ENCODE results near the gene PSME4. TPM values are rescaled to one million over a fixed set of nuclear protein-coding genes. Genes with fewer than 3 reads are reported as not detected.

The PSME4 gene
- total RNA-seq, 4 donors from 2014 or later = 20.0 to 94.5 (median 78.8) TPM

GRCh38 chr2:53952519-53952918 is 18.3 kb downstream of the PSME4 start:
- intact Hi-C loops (cut with DNase I; ENCODE audit: low total_unique reads) = no loop called here
- Histone ChIP-seq H3K27me3 (no peaks in the 10 kb centered on the region), H3K27ac (no peak overlapping the region), H3K4me3 (no peak overlapping the region), H3K4me1 (peaks cover 0 to 6% of the 10 kb centered on the region in 2 donors), H3K9me3 (no peaks in the 10 kb centered on the region), H3K36me3 (no peaks in the 10 kb centered on the region)
- TF ChIP-seq CTCF (IDR thresholded peaks at IDR 0.05) (no peak), POLR2A (IDR thresholded peaks at IDR 0.05) (no peak)
- no peak for DNase-seq

- H3K9me3 ChIP-seq = no peaks in the 10 kb centered on the region
- H3K4me1 ChIP-seq = peaks cover 0 to 6% of the 10 kb centered on the region in 2 donors
- no peak for TF ChIP-seq CTCF (IDR thresholded peaks at IDR 0.05)
- no peak for TF ChIP-seq POLR2A (IDR thresholded peaks at IDR 0.05)
- no peak overlapping the region for H3K4me3 ChIP-seq
- no peak overlapping the region for H3K27ac ChIP-seq
- no peaks in the 10 kb centered on the region for H3K36me3 ChIP-seq
- no peaks in the 10 kb centered on the region for H3K27me3 ChIP-seq
- DNase-seq = no peak
- intact Hi-C loops (cut with DNase I; ENCODE audit: low total_unique reads) = no loop called here
Observed at GRCh38 chr2:53949457-53949856, 21.3 kb downstream of the PSME4 start.

- Histone ChIP-seq H3K27me3 (no peaks in the 10 kb centered on the region), H3K27ac (peak overlapping the region in 1 of 2 donors; percentile 17), H3K4me3 (no peak overlapping the region), H3K4me1 (no peaks in the 10 kb centered on the region), H3K36me3 (no peaks in the 10 kb centered on the region), H3K9me3 (no peaks in the 10 kb centered on the region)
- intact Hi-C loops (cut with DNase I; ENCODE audit: low total_unique reads) = no loop called here
- no peak for DNase-seq
- no peak for TF ChIP-seq POLR2A (IDR thresholded peaks at IDR 0.05)
- TF ChIP-seq CTCF (IDR thresholded peaks at IDR 0.05) = no peak
Observed at GRCh38 chr2:53945538-53945937, 25.3 kb downstream of the PSME4 start.

GRCh38 chr2:53944542-53944941 is 26.3 kb downstream of the PSME4 start:
- no peak overlapping the region for H3K4me3 ChIP-seq
- no peak overlapping the region for H3K27ac ChIP-seq
- intact Hi-C loops (cut with DNase I; ENCODE audit: low total_unique reads) = no loop called here
- no peaks in the 10 kb centered on the region for H3K9me3 ChIP-seq
- H3K27me3 ChIP-seq = no peaks in the 10 kb centered on the region
- H3K4me1 ChIP-seq = no peaks in the 10 kb centered on the region
- H3K36me3 ChIP-seq = no peaks in the 10 kb centered on the region
- TF ChIP-seq POLR2A (IDR thresholded peaks at IDR 0.05) = no peak
- no peak for TF ChIP-seq CTCF (IDR thresholded peaks at IDR 0.05)
- no peak for DNase-seq

- intact Hi-C loops (cut with DNase I; ENCODE audit: low total_unique reads) = no loop called here
- Histone ChIP-seq H3K4me3 (no peak overlapping the region), H3K4me1 (no peaks in the 10 kb centered on the region), H3K36me3 (no peaks in the 10 kb centered on the region), H3K27ac (no peak overlapping the region), H3K27me3 (no peaks in the 10 kb centered on the region), H3K9me3 (no peaks in the 10 kb centered on the region)
- DNase-seq = no peak
- TF ChIP-seq CTCF (IDR thresholded peaks at IDR 0.05) (no peak), POLR2A (IDR thresholded peaks at IDR 0.05) (no peak)
Observed at GRCh38 chr2:53942280-53942679, 28.5 kb downstream of the PSME4 start.
